ENCODE data around the gene TEX52.

TEX52 gene

GRCh38 chr12:2800046-2800570, 56.7 kb downstream of the TEX52 start:
- no peak for DNase-seq (ENCODE audit: low read depth in 2 of 2, low spot score in 1 of 2)
